ENCODE measurements around the gene CNKSR3. TPM values are rescaled to one million over a fixed set of nuclear protein-coding genes. Genes with fewer than 3 reads are reported as not detected.

CNKSR3 gene
- total RNA-seq, 4 donors from 2014 or later, result 10.4 to 23.9 (median 19.6) TPM

GRCh38 chr6:154407440-154407839 is 103.0 kb downstream of the CNKSR3 start:
- TF ChIP-seq EP300 (IDR thresholded peaks at IDR 0.05) (no peak), POLR2A (IDR thresholded peaks at IDR 0.05; ENCODE audit: low read depth) (no peak), POLR2AphosphoS5 (IDR thresholded peaks at IDR 0.05) (no peak)
- no peak overlapping the region for H3K27ac ChIP-seq (replicated peaks in 1 of 4)
- no peak for DNase-seq (ENCODE audit: extremely low spot score)
- no peak overlapping the region for H3K4me3 ChIP-seq
- no peaks in the 10 kb centered on the region for H3K27me3 ChIP-seq
- H3K36me3 ChIP-seq, result peaks cover 0 to 17% (median 0%) of the 10 kb centered on the region in 4 donors
- H3K4me1 ChIP-seq, result peaks cover 41 to 71% (median 66%) of the 10 kb centered on the region in 4 donors
- intact Hi-C loops (cut with DNase I), result loop anchor here (10.0 kb wide), 1 partner anchor 253 kb away; no protein-coding TSS in a partner anchor
- H3K9me3 ChIP-seq, result no peaks in the 10 kb centered on the region
- WGBS, result 100% methylated on average over 5 of the region's 5 CpGs

DNA sequence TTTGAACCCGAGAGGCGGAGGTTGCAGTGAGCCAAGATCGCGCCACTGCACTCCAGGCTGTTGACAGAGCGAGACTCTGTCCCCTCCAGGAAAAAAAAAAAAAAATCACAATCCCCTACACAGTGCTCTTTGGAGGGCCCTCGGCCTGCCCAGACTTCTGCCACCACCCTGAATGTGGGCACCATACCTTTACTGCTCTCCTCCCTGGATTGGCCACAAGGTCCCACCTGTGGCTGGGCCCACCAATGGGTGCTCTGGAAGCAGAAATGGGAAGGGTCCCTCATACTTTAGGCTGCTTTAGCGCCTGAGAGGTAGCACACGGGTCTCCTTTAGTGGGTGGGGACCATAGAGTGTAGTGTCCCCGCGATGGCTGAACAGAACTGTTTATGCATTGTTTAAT is 103.6 kb downstream of the CNKSR3 start:
- no peak for TF ChIP-seq POLR2A (IDR thresholded peaks at IDR 0.05; ENCODE audit: low read depth)
- no peak for TF ChIP-seq EP300 (IDR thresholded peaks at IDR 0.05)
- TF ChIP-seq POLR2AphosphoS5 (IDR thresholded peaks at IDR 0.05), result no peak
- TF ChIP-seq CTCF (IDR thresholded peaks at IDR 0.05), result no peak
- H3K4me1 ChIP-seq, result peaks cover 36 to 66% (median 60%) of the 10 kb centered on the region in 4 donors
- intact Hi-C loops (cut with DNase I), result loop anchor here (10.0 kb wide), 1 partner anchor 252 kb away; no protein-coding TSS in a partner anchor

GRCh38 chr6:154406301-154406700 is 104.2 kb downstream of the CNKSR3 start:
- no peak for DNase-seq (ENCODE audit: extremely low spot score)
- no peaks in the 10 kb centered on the region for H3K27me3 ChIP-seq
- intact Hi-C loops (cut with DNase I), result loop anchor here (10.0 kb wide), 1 partner anchor 252 kb away; no protein-coding TSS in a partner anchor
- H3K9me3 ChIP-seq, result no peaks in the 10 kb centered on the region
- H3K4me1 ChIP-seq, result peaks cover 30 to 60% (median 55%) of the 10 kb centered on the region in 4 donors
- no peak for TF ChIP-seq POLR2AphosphoS5 (IDR thresholded peaks at IDR 0.05)
- TF ChIP-seq EP300 (IDR thresholded peaks at IDR 0.05), result no peak
- no peak for TF ChIP-seq CTCF (IDR thresholded peaks at IDR 0.05)
- no peak for TF ChIP-seq POLR2A (IDR thresholded peaks at IDR 0.05; ENCODE audit: low read depth)
- H3K36me3 ChIP-seq, result peaks cover 0 to 22% (median under 1%) of the 10 kb centered on the region in 4 donors
- peak overlapping the region; percentile 66 to 72 (median 68) for H3K27ac ChIP-seq (replicated peaks in 1 of 4)
- 93% methylated on average over 16 of the region's 20 CpGs for WGBS
- no peak overlapping the region for H3K4me3 ChIP-seq

More for the DNA sequence above, 103.6 kb downstream of the CNKSR3 start:
- Histone ChIP-seq H3K27ac (replicated peaks in 1 of 4) (no peak overlapping the region), H3K36me3 (peaks cover 0 to 17% (median 0%) of the 10 kb centered on the region in 4 donors), H3K4me3 (no peak overlapping the region), H3K27me3 (no peaks in the 10 kb centered on the region), H3K9me3 (no peaks in the 10 kb centered on the region)
- 98% methylated on average over 10 of the region's 10 CpGs for WGBS
- DNase-seq (ENCODE audit: extremely low spot score), result no peak

DNA sequence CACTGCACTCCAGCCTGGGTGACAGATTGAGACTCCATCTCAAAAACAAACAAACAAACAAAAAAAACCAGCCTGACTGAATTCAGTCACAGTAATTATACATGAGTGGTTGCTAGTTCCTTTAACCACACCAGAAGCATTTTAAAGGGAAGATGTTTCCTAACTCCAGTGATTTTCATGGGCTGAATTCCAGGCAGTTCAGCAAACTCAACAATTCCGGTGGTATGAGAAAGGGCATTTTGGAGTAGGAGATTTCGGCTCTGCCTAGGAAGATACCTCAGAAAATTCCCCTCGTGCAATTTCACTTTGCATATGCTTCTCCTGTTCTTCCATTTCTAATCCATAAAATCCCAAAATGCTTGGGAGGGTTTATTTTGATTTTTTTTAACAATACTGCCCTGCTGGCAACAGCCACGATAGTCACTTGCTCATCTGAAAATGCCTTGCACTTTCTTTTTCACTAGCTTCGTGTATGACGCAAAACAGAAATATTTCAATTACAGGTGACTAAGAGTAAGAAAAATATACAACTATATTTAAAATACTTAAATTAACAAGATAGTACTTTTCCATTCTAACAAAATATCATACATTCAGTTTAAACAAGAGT is 105.6 kb downstream of the CNKSR3 start:
- peak overlapping the region in 3 of 4 donors; percentile 10 to 22 (median 18) for H3K4me3 ChIP-seq
- 37% methylated on average over 6 of the region's 6 CpGs for WGBS
- H3K27me3 ChIP-seq, result no peaks in the 10 kb centered on the region

GRCh38 chr6:154403788-154404187 is 106.7 kb downstream of the CNKSR3 start:
- intact Hi-C loops (cut with DNase I), result loop anchor here (10.0 kb wide), 1 partner anchor 249 kb away; no protein-coding TSS in a partner anchor
- no peaks in the 10 kb centered on the region for H3K9me3 ChIP-seq
- H3K4me1 ChIP-seq, result peaks cover 15 to 35% (median 31%) of the 10 kb centered on the region in 4 donors
- H3K4me3 ChIP-seq, result no peak overlapping the region
- H3K27ac ChIP-seq (replicated peaks in 1 of 4), result peak overlapping the region; percentile 66 to 72 (median 68)
- DNase-seq (ENCODE audit: extremely low spot score), result no peak
- H3K36me3 ChIP-seq, result peaks cover 0 to 30% (median 3%) of the 10 kb centered on the region in 4 donors
- H3K27me3 ChIP-seq, result no peaks in the 10 kb centered on the region
- WGBS, result 29% methylated on average over 4 of the region's 4 CpGs
- TF ChIP-seq CTCF (IDR thresholded peaks at IDR 0.05), result no peak
- TF ChIP-seq EP300 (IDR thresholded peaks at IDR 0.05), result no peak
- TF ChIP-seq POLR2AphosphoS5 (IDR thresholded peaks at IDR 0.05), result no peak
- no peak for TF ChIP-seq POLR2A (IDR thresholded peaks at IDR 0.05; ENCODE audit: low read depth)

More for the DNA sequence above, 105.6 kb downstream of the CNKSR3 start:
- Histone ChIP-seq H3K9me3 (no peaks in the 10 kb centered on the region), H3K27ac (replicated peaks in 1 of 4) (peak overlapping the region; percentile 66 to 72 (median 68)), H3K4me1 (peaks cover 19 to 46% (median 42%) of the 10 kb centered on the region in 4 donors), H3K36me3 (peaks cover 0 to 30% (median 3%) of the 10 kb centered on the region in 4 donors)
- TF ChIP-seq POLR2AphosphoS5 (IDR thresholded peaks at IDR 0.05), result peak in 1 of 2 donors; percentile 21
- no peak for TF ChIP-seq EP300 (IDR thresholded peaks at IDR 0.05)
- no peak for DNase-seq (ENCODE audit: extremely low spot score)
- intact Hi-C loops (cut with DNase I), result loop anchor here (10.0 kb wide), 1 partner anchor 250 kb away; no protein-coding TSS in a partner anchor
